HepG2 (cell line): ENCODE data around the gene MEGF6. TPM values are rescaled to one million over a fixed set of nuclear protein-coding genes. Genes with fewer than 3 reads are reported as not detected.

ENCODE experiments used
- ARNTL ChIP-seq: sonication (generic); formaldehyde crosslinking; IDR thresholded peaks from 2 replicates; pipeline ENCODE4 v1.4.0; 2020; ENCODE audit warnings: mild to moderate bottlenecking, missing genetic modification reagents
- ATF1 ChIP-seq: IDR thresholded peaks from 2 replicates; pipeline ENCODE4 v1.6.1; 2016; ENCODE audit warnings: mild to moderate bottlenecking, control low read depth
- GATAD1 ChIP-seq: IDR thresholded peaks from 2 replicates; pipeline ENCODE4 v1.6.1; 2016; ENCODE audit warnings: missing genetic modification reagents, missing compliant biosample characterization
- HMGA1 ChIP-seq: sonication (generic); formaldehyde crosslinking; conservative IDR thresholded peaks from 2 replicates; pipeline ENCODE4 v1.4.0; 2020; ENCODE audit warnings: missing genetic modification reagents
- HNF4G ChIP-seq, 2 experiments: sonication (generic) in 1 of 2; formaldehyde crosslinking in 1 of 2; IDR thresholded peaks; 2 replicates each; pipeline versions ENCODE4 v1.4.0 to v1.6.1; 2011 to 2020; ENCODE audit warnings: borderline replicate concordance in 2 of 2, low read depth in 2 of 2, mild to moderate bottlenecking in 2 of 2, low read length in 1 of 2, missing genetic modification reagents in 1 of 2, moderate library complexity in 1 of 2
- KDM4B ChIP-seq: sonication (generic); formaldehyde crosslinking; IDR thresholded peaks from 2 replicates; pipeline ENCODE4 v1.4.0; 2020; ENCODE audit warnings: missing genetic modification reagents
- MAFK ChIP-seq, 2 experiments: IDR thresholded peaks in 1 of 2; conservative IDR thresholded peaks in 1 of 2; 2 replicates each; pipeline ENCODE4 v1.6.1; 2011; ENCODE audit warnings: improper control_type of control experiment in 2 of 2, low read length in 2 of 2
- NCOA1 ChIP-seq: sonication (generic); formaldehyde crosslinking; IDR thresholded peaks from 2 replicates; pipeline ENCODE4 v1.9.0; 2021; ENCODE audit warnings: missing genetic modification reagents
- NR0B2 ChIP-seq: sonication (generic); formaldehyde crosslinking; IDR thresholded peaks from 2 replicates; pipeline ENCODE4 v1.4.0; 2020; ENCODE audit warnings: mild to moderate bottlenecking, missing genetic modification reagents
- POLR2G ChIP-seq: fragments of 200-400 bp; formaldehyde crosslinking; IDR thresholded peaks from 2 replicates; pipeline ENCODE4 v1.6.1; 2018; ENCODE audit warnings: mild to moderate bottlenecking, low read depth, low read length, moderate library complexity
- PPARG ChIP-seq: conservative IDR thresholded peaks from 2 replicates; pipeline ENCODE4 v1.6.1; 2016; ENCODE audit warnings: missing biosample characterization, missing genetic modification reagents
- RBFOX2 ChIP-seq: fragments of 200-400 bp; formaldehyde crosslinking; IDR thresholded peaks from 2 replicates; pipeline ENCODE4 v1.6.1; 2017; ENCODE audit warnings: low read depth, mild to moderate bottlenecking, low read length
- RFX5 ChIP-seq: IDR thresholded peaks from 2 replicates; pipeline ENCODE4 v1.6.1; 2011; ENCODE audit warnings: low read depth, low read length, improper control_type of control experiment
- RXRB ChIP-seq: IDR thresholded peaks from 2 replicates; pipeline ENCODE4 v1.6.1; 2016; ENCODE audit warnings: borderline replicate concordance, missing genetic modification reagents, missing compliant biosample characterization
- SMARCE1 ChIP-seq: fragments of 450-650 bp; IDR thresholded peaks from 2 replicates; pipeline ENCODE4 v1.6.1; 2017; ENCODE audit warnings: borderline replicate concordance
- SP1 ChIP-seq, 2 experiments: fragments of 450-650 bp in 1 of 2; sonication (generic) in 1 of 2; formaldehyde crosslinking in 1 of 2; IDR thresholded peaks; 2 replicates each; pipeline versions ENCODE4 v1.4.0 to v1.6.1; 2016 to 2020; ENCODE audit warnings: missing genetic modification reagents in 1 of 2
- XBP1 ChIP-seq: sonication (generic); formaldehyde crosslinking; IDR thresholded peaks from 2 replicates; pipeline ENCODE4 v1.5.0; 2020; ENCODE audit warnings: missing genetic modification reagents
- ZFP1 ChIP-seq: IDR thresholded peaks from 2 replicates; pipeline ENCODE4 v1.6.1; 2016
- ZFP36L2 ChIP-seq: sonication (generic); formaldehyde crosslinking; IDR thresholded peaks from 2 replicates; pipeline ENCODE4 v1.4.0; 2020; ENCODE audit warnings: missing genetic modification reagents
- ZNF317 ChIP-seq: sonication (generic); formaldehyde crosslinking; IDR thresholded peaks from 2 replicates; pipeline ENCODE4 v1.5.0; 2020; ENCODE audit warnings: mild to moderate bottlenecking, missing genetic modification reagents
- ZNF326 ChIP-seq: sonication (generic); formaldehyde crosslinking; IDR thresholded peaks from 2 replicates; pipeline ENCODE4 v1.4.0; 2020; ENCODE audit warnings: missing genetic modification reagents, borderline replicate concordance
- ZNF33B ChIP-seq: sonication (generic); formaldehyde crosslinking; IDR thresholded peaks from 2 replicates; pipeline ENCODE4 v1.5.1; 2020; ENCODE audit warnings: mild to moderate bottlenecking, missing genetic modification reagents
- ZNF598 ChIP-seq: sonication (generic); formaldehyde crosslinking; IDR thresholded peaks from 2 replicates; pipeline ENCODE4 v1.5.1; 2020; ENCODE audit warnings: mild to moderate bottlenecking, missing genetic modification reagents, borderline replicate concordance
- ZNF747 ChIP-seq: sonication (generic); formaldehyde crosslinking; IDR thresholded peaks from 2 replicates; pipeline ENCODE4 v1.8.1; 2023; ENCODE audit warnings: missing genetic modification reagents, mild to moderate bottlenecking, borderline replicate concordance
- ZNF768 ChIP-seq: sonication (generic); formaldehyde crosslinking; IDR thresholded peaks from 2 replicates; pipeline ENCODE4 v1.4.0; 2020; ENCODE audit warnings: missing genetic modification reagents
- ZNF883 ChIP-seq: sonication (generic); formaldehyde crosslinking; IDR thresholded peaks from 2 replicates; pipeline ENCODE4 v1.5.1; 2020; ENCODE audit warnings: mild to moderate bottlenecking, missing genetic modification reagents; ENCODE audit errors: not compliant biosample characterization
- ZNF891 ChIP-seq: sonication (generic); formaldehyde crosslinking; IDR thresholded peaks from 2 replicates; pipeline ENCODE4 v1.5.0; 2020; ENCODE audit warnings: mild to moderate bottlenecking, missing genetic modification reagents
- polyA plus RNA-seq, 8 experiments: library from polyadenylated mRNA; depleted of rRNA in 3 of 8; stranded (reverse) in 7 of 8; unstranded in 1 of 8; fragments of >200 nt; fragmentation: Illumina TruSeq in 4 of 8; extraction: Trizol in 4 of 8; gene quantifications; 2 replicates each; pipeline versions ENCODE4 v1.2.1 to v1.2.3, GENCODE V29; 2011 to 2016; ENCODE audit warnings: low read depth in 4 of 8, missing spikeins in 1 of 8, mixed read lengths in 1 of 8; ENCODE audit not compliant: insufficient read depth in 1 of 8
- total RNA-seq, 5 experiments: library from RNA; depleted of rRNA; stranded (reverse); fragments of >200 nt; fragmentation: Illumina TruSeq; extraction: Trizol; gene quantifications; 2 replicates each; pipeline ENCODE4 v1.2.3, GENCODE V29; 2016; ENCODE audit warnings: low read depth in 1 of 5
- TF ChIP-seq, protein P1 (sequence below): sonication (generic); formaldehyde crosslinking; IDR thresholded peaks from 2 replicates; pipeline ENCODE4 v1.4.0; 2020; ENCODE audit warnings: mild to moderate bottlenecking, missing genetic modification reagents
- TF ChIP-seq, protein P2 (sequence below): sonication (generic); formaldehyde crosslinking; IDR thresholded peaks from 2 replicates; pipeline ENCODE4 v1.4.0; 2020; ENCODE audit warnings: missing genetic modification reagents

The MEGF6 gene
- total and polyA plus RNA-seq, 2 of the 13 experiments (the other 11 are each of a cell fraction or from before 2014, with no cell fraction given): 1.9 TPM

DNA sequence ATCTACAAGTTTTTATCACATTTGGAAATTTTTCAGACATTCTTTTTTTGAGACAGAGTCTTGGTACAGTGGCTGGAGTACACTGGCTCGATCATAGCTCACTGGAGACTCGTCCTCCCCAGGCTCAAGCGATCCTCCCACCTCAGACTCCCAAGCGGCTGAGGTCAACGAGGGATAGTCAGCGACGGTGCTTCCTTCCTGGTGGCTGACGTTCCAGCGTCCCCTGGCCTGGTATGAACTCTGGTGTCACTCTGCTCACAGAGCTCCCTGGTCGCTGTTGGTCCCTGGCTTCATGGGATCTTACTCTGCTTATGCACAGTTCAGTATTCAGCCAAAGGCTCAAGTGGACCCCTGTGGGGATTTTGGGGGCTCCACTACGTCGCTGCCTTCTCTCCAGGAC is 160.3 kb downstream of the MEGF6 start (continued):
- TF ChIP-seq, protein P1, sequence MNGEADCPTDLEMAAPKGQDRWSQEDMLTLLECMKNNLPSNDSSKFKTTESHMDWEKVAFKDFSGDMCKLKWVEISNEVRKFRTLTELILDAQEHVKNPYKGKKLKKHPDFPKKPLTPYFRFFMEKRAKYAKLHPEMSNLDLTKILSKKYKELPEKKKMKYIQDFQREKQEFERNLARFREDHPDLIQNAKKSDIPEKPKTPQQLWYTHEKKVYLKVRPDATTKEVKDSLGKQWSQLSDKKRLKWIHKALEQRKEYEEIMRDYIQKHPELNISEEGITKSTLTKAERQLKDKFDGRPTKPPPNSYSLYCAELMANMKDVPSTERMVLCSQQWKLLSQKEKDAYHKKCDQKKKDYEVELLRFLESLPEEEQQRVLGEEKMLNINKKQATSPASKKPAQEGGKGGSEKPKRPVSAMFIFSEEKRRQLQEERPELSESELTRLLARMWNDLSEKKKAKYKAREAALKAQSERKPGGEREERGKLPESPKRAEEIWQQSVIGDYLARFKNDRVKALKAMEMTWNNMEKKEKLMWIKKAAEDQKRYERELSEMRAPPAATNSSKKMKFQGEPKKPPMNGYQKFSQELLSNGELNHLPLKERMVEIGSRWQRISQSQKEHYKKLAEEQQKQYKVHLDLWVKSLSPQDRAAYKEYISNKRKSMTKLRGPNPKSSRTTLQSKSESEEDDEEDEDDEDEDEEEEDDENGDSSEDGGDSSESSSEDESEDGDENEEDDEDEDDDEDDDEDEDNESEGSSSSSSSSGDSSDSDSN (CRISPR knock-in tag): peak; percentile 60
- TF ChIP-seq SP1 (IDR thresholded peaks at IDR 0.05) (no peak), SP1 (CRISPR knock-in tag; IDR thresholded peaks at IDR 0.05) (no peak), POLR2G (peak; percentile 46), RFX5 (no peak), KDM4B (CRISPR knock-in tag) (no peak), XBP1 (no peak), HMGA1 (CRISPR knock-in tag) (no peak), RXRB (CRISPR knock-in tag) (peak; percentile 72; the same call in 1 of the 2 replicates), NR0B2 (CRISPR knock-in tag) (no peak), NCOA1 (CRISPR knock-in tag) (no peak), ZNF33B (CRISPR knock-in tag) (no peak), PPARG (CRISPR knock-in tag) (no peak), ZNF891 (CRISPR knock-in tag) (no peak), HNF4G (IDR thresholded peaks at IDR 0.05; ENCODE audit: borderline replicate concordance, low read depth, low read length) (no peak), HNF4G (CRISPR knock-in tag; IDR thresholded peaks at IDR 0.05; ENCODE audit: borderline replicate concordance, low read depth) (no peak), ZFP1 (CRISPR knock-in tag) (no peak), ZNF768 (CRISPR knock-in tag) (no peak), ZNF598 (CRISPR knock-in tag) (no peak), GATAD1 (CRISPR knock-in tag) (no peak), ZNF747 (CRISPR knock-in tag) (no peak), RBFOX2 (0 out of 2 replicates have a peak, but pooled peaks have one; percentile 23), ZNF317 (CRISPR knock-in tag) (peak; percentile 59; the same call in 1 of the 2 replicates), MAFK (conservative IDR thresholded peaks at IDR 0.05 in 1 of 2, IDR thresholded peaks at IDR 0.05 in 1 of 2; ENCODE audit: low read length in 2 of 2) (no peak), ARNTL (CRISPR knock-in tag) (no peak), ATF1 (CRISPR knock-in tag) (no peak), SMARCE1 (no peak), ZFP36L2 (no peak), ZNF883 (CRISPR knock-in tag) (no peak), ZNF326 (CRISPR knock-in tag) (peak; percentile 84)
- TF ChIP-seq, protein P2, sequence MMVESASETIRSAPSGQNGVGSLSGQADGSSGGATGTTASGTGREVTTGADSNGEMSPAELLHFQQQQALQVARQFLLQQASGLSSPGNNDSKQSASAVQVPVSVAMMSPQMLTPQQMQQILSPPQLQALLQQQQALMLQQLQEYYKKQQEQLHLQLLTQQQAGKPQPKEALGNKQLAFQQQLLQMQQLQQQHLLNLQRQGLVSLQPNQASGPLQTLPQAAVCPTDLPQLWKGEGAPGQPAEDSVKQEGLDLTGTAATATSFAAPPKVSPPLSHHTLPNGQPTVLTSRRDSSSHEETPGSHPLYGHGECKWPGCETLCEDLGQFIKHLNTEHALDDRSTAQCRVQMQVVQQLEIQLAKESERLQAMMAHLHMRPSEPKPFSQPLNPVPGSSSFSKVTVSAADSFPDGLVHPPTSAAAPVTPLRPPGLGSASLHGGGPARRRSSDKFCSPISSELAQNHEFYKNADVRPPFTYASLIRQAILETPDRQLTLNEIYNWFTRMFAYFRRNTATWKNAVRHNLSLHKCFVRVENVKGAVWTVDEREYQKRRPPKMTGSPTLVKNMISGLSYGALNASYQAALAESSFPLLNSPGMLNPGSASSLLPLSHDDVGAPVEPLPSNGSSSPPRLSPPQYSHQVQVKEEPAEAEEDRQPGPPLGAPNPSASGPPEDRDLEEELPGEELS: no peak
